GM19043 (cell line): ENCODE measurements around the gene SYNGR4.
"Not testable (repeated sequence)": the region's sequence is repeated elsewhere in the genome, so short reads cannot be mapped to it uniquely, and the experiment has no call there.

Experiments used
- ATAC-seq: cut with Tn5 transposase; IDR thresholded peaks from one replicate; pipeline ENCODE4 v1.9.1; 2021; ENCODE audit warnings: low read depth; ENCODE audit not compliant: unreplicated experiment

SYNGR4 gene

DNA sequence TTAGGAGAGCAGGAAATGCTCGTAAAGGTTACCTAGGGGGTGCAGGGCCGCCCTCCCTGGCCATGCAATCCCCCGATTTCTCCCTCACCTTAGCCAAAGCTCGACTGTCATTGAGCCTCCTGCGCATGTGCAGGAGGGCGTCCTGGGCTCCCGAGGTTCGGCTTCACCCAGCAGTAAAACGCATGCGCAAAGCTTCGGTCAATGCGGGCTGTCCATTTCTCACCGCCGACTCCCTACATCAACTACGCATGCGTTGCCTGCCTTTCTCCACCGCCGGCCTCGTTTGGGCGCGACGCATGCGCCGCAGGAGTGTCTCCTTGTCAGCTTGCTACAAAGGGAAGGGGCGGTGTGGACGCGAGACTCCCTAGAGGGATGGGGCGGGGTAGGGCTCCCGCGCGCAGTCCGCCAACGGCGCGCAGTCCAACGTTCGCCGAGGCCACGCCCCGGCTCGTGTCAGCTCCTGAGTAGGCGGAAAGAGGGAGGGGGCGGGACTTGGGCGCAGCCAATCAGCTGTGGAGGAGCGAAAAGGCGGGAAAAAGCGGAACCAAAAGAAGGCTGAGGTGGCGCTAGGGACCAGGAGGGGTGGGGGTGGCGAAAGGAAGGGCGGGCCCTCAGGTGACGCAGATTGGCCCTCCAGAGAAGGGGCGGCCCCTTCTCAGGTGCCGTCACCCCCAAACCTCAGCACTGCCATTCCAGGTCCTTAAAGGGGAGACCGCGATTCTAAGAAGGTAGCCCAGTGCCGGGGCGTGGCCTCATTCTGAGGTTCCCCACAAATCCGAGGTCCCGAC is at the start of gene SYNGR4, which contains the start of gene TMEM143:
SYNGR4 (plus strand) TSS at position 558 of the 788 bp plus-strand sequence. CDS start 1,476 bp downstream, outside the sequence.
TMEM143 (minus strand) TSS at position 131 of the 788 bp plus-strand sequence; CDS start at position 111, 20 bp downstream.
- peak; percentile 78 for ATAC-seq

GRCh38 chr19:48315712-48316111 is 48.5 kb upstream of the SYNGR4 start:
- no peak for ATAC-seq

GRCh38 chr19:48317708-48317960 is 46.5 kb upstream of the SYNGR4 start:
- not testable (repeated sequence) for ATAC-seq

DNA sequence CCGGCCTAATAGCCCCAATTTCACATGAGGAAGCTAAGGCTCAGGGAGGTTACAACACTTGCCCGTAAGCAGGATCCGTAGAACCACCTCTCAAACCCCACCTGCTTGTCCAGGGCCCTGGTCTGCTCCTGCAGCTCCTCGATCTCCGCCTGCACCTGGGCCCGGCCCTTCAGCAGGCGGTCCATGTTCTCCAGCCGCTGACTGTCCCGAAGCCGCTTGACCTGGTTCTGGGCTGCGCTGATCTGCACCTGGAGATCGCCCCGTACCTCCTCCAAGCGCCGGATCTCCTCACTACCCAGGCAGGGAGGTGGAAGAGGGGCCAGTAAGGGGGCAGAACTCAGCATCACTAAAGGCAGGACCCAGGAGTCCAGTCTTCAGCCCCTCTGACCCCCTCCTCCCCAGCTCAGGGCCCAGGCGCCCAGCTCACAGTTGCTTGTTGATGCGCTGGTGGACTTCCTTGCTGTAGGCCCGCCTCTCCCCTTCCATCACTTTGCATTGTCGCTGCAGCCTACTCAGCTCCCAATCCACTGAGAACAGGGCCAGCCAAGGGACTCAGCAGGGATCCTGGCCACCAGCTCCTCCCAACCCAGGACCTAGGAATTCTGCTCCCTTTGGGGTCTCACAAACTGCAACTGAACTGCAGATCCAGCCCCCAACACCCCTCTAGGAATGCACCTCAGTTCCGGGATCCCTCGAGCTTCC is 45.7 kb upstream of the SYNGR4 start:
- ATAC-seq: no peak

DNA sequence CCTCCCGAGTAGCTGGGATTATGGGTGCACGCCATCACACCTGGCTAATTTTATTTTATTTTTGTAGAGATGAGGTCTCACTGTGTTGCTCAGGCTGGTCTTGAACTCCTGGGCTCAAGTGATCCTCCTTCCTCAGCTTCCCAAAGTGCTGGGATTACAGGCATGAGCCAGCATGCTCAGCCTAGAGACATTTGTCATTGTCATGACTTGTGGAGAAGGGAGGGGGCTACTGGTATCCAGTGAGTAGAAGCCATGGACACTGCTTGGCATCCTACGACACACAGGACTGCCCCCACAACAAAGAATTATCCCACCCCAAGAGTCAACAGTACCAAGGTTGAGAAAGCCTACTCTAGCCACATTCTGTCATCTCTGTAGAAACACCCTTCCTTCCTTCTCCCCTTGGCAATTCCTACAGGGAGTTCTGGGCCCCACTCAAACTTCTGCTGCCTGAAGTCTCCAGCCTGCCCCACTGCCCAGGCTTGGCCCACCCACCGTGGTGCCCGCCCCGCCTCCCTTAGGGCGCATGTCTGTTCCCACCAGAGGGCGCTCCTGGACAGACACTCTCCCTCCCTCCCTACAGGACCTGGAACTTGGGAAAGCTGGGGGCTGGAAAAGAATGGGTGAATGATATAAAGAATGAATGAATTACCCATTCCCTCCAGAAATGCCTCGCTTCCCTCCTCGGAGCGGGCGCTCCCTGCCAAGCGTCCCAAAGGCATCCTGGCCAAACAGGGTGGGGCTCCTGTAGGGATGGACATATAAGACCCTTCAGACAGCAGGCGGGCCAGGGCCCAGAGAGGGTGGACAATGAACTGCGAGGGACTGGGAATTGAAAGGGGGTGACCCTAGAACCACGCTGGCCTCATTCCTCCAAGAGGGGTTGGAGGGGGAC is 44.3 kb upstream of the SYNGR4 start:
- no peak for ATAC-seq

GRCh38 chr19:48321372-48321621 is 42.9 kb upstream of the SYNGR4 start:
- ATAC-seq: peak; percentile 35

DNA sequence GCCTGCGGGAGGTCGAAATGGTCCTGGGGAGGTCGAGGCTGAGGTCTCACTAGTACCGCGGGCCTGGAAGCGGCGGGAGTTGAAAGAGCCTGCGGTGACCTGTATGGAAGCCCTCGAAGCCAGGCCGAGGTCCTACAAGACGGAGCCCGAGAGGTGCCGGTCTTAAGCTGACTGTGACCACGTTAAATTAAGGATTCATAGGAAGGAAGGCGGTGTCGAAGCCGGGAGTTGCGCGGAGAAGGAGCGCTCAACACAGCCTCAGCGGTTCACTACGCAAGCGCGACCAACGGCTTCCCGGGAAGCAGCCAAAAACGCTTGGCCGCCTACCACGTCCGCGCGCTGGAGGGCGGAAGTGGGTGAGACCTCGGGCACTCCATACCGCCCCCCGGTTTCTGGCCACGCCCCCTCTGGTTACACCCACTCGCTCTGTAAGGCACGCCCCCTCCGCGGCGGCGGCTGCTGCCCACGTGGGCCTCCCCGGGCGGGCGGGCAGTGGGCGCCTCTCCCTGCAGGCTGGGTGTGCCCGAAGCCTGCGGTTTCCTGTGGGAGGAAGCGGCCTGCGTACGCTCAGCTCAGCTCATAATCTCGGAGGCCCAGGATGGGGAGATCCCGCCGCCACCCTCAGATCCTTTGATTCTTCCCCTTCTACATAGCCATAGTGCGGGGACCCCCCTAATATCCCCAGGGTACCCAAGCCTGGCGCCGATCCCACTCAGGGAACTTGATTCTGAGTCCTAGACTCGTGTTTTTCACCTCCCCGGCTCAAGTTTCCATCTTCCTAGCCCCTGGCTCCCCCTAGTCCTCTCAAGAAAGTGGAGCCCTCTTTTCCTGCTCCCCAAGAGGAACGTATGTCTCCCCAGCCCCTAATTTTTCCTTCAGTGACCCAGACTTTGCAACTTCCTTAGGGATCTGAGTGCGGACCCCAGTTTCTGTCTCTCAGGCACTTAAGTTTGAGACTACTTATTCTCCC is 42.3 kb upstream of the SYNGR4 start:
- ATAC-seq: peak; percentile 58

GRCh38 chr19:48325265-48325910 is 38.8 kb upstream of the SYNGR4 start, which contains the start of gene EMP3:
Gene EMP3 (plus strand): TSS chr19:48325552. CDS start chr19:48326845, 1,293 bp downstream.
- no peak for ATAC-seq

DNA sequence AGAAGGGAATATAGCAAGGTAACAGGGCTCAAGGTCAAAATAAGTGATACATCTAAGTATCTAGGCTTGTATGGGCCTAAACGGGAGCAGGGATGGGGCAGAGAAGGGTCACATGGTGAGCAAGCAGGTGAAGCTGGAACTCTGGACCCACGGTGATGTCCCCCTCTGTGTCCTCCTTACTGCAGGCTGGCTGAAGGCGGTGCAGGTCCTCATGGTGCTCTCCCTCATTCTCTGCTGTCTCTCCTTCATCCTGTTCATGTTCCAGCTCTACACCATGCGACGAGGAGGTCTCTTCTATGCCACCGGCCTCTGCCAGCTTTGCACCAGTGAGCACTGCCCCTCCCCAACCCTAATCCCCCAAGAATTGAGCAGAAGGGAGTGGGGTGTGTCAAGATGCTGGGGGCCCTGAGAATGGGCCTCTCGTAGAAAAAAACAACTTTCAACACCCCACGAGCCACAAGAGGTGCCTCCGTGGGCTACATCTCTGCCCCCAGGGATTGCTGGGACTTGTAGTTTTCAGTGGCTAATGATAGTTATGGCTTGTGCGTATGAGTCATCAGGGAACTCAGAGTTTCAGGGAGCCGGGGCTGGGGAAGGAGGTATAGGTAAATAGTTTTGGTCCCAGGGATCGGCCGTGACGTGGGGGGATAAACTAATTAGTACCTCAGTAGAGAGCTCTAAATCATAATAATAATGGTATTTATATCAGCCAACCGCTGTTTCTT is 34.8 kb upstream of the SYNGR4 start:
- no peak for ATAC-seq

GRCh38 chr19:48330012-48330681 is 34.0 kb upstream of the SYNGR4 start:
- ATAC-seq: no peak

- no peak for ATAC-seq
These were observed 31.9 kb upstream of the SYNGR4 start for GRCh38 chr19:48332351-48332661.

GRCh38 chr19:48332662-48333466 is 31.3 kb upstream of the SYNGR4 start:
- ATAC-seq: peak; percentile 46

DNA sequence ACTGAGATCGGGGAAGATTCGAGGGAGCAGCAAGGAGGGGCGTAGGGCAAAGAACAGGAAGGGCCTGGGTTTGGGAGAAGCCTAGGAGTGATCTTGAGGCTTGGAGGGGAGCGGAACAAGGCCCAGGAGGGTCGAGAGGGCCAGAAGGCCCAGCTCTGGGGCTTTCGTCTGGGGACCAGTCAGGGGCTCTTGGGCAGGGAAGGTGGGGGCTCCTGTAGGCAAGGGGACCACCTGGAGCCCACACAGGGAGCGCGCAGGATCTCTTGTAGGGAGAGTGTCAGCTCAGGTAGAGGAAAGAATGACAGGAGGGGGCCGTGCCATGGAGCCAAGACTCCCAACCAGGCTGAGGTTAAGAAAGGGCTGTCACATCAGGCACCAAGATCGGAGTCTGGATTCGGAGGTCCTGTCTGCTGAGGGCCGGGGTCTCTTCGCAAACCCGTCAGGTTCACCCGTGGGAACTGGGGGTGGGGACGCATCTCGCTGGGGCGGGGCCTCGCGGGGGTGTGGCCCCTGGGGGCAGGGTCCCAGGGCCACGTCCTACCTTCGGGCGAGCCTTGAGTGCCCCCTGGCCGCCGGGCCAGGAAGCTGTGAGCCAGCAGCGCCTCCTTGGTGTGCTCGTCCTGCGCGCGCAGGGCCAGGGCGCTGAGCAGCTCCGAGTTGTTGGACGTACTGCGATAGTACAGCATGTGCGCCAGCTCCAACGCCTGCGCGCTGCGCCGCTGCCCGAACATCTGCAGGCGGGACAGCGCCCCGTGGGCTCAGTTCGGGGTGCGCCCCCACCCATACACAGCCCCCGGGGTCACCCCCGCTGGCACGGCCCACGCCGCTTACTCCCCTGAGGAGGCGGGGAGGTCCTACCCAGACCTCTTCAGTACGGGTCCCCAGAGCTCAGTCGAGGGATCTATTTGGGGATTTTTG is 30.4 kb upstream of the SYNGR4 start:
- ATAC-seq: peak; percentile 52

- ATAC-seq: no peak
These were observed 25.9 kb upstream of the SYNGR4 start for GRCh38 chr19:48338253-48338755.

- no peak for ATAC-seq
These were observed 25.2 kb upstream of the SYNGR4 start for GRCh38 chr19:48338802-48339503.

- ATAC-seq: no peak
These were observed 23.2 kb upstream of the SYNGR4 start for GRCh38 chr19:48340995-48341394.
